GM18868 (cell line): ENCODE results near the gene MKLN1.
A peak's percentile ranks its signal among the peaks of the same experiment; 100 is the strongest.
"Not testable (repeated sequence)": the region's sequence is repeated elsewhere in the genome, so short reads cannot be mapped to it uniquely, and the experiment has no call there.

Experiments
- ATAC-seq: cut with Tn5 transposase; IDR thresholded peaks from one replicate; pipeline ENCODE4 v1.9.1; 2021; ENCODE audit warnings: mild to moderate bottlenecking, moderate library complexity; ENCODE audit not compliant: unreplicated experiment

MKLN1 gene

GRCh38 chr7:131455546-131455945, 127.9 kb downstream of the MKLN1 start:
- no peak for ATAC-seq

- ATAC-seq, result no peak
These were observed 128.7 kb downstream of the MKLN1 start for GRCh38 chr7:131456338-131456737.

DNA sequence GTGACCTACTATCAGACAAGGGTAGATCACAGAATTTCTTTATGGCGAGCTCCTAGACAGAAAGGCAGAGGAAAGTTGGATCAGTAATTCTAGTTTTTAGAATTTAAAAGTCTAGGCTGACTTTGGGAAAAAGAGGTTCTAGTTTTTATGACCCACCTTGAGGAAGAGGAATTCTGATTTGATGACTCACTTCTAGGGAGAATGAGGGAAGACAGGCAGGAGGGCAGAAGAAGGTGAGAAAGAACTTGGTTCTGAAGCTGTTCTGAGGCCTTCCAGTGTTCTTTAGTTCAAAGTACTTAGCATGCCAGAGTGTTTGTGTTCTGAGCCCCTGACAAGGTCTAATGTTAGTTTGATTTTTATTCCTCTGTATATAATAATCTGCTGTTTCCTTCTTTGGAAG, 131.6 kb downstream of the MKLN1 start:
- no peak for ATAC-seq

DNA sequence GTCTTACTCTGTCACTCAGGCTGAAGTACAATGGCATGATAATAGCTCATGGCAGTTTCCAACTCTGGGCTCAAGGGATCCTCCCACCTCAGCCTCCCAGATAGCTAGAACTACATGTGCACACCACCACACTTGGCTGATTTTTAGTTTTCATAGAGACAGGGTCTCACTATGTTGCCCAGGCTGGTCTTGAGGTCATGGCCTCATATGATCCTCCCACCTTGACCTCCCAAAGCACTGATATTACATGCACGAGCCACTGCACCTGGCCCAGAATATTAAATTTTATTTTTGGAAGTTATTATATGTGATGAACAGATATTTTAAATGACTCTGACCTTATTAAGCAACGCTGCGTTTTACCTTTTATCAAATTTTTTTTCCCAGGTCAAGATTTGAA, 134.4 kb downstream of the MKLN1 start:
- ATAC-seq, result no peak

DNA sequence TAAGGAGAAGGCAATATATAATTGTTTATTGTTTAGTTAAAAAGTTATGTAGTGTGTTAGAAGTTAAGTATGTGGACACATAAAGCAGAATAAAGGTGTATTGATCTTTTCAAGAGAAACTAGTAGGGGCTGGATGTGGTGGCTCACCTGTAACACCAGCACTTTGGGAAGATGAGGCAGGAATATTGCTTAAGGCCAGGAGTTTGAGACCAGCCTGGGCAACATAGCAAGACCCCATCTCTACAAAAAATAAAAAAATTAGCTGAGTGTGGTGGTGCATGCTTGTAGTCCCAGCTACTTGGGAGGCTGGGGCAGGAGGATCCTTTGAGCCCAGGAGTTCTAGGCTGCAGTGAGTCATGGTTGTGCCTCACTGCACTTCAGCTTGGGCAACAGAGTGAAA, 135.0 kb downstream of the MKLN1 start:
- not testable (repeated sequence) for ATAC-seq

GRCh38 chr7:131466735-131467365, 139.2 kb downstream of the MKLN1 start:
- ATAC-seq, result no peak

GRCh38 chr7:131467788-131468187, 140.1 kb downstream of the MKLN1 start:
- no peak for ATAC-seq

DNA sequence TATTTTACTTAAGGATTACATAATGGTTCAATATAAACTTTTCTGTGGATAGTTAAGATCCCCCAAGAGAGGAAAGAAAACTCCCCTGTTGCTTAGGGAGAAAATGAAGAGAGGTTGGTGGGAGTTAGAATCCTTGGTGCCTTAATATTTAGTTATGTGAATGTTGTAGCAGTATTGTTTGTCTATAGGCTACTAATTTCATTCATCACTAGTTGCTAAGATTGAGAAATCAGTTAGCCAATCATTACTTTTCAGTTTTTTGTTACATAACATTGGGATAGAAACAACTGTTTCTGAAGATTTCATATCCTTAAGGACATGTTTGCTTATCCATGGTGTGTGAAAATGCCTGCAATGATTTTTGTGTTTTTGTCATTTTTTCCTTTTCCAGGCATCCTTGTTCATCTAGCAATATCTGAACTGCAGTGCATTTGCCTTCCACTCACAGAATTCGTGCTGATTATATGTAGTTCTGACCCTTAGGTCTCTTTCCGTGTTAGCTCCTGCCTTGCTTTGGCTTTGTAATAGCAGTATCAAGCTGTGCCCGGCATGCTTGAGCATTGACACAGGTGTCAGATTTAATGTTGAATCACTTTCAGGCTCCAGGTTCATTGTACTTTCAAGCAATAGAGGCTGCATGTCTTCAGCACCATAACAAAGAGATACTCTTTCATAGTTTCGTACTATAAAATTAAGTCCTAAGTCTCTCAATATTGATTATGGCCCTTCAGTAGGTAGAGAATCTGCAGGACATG, 143.8 kb downstream of the MKLN1 start:
- no peak for ATAC-seq

DNA sequence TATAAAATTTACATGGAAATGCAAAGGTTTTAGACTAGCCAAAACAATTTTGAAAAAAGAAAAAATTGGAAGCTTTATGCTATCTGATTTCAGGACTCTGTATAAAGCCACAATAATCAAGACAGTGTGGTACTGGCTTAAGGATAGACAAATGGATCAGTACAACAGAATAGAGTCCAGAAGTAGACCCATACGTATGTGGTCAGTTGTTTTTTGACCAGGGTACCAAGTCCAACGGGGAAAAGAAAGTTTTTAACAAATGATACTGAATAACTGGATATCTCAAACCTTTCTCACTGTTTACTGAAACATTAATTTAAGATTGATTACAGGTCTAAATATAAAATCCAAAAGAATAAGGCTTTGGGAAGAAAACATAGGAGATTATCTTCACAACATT, 149.1 kb downstream of the MKLN1 start:
- no peak for ATAC-seq

DNA sequence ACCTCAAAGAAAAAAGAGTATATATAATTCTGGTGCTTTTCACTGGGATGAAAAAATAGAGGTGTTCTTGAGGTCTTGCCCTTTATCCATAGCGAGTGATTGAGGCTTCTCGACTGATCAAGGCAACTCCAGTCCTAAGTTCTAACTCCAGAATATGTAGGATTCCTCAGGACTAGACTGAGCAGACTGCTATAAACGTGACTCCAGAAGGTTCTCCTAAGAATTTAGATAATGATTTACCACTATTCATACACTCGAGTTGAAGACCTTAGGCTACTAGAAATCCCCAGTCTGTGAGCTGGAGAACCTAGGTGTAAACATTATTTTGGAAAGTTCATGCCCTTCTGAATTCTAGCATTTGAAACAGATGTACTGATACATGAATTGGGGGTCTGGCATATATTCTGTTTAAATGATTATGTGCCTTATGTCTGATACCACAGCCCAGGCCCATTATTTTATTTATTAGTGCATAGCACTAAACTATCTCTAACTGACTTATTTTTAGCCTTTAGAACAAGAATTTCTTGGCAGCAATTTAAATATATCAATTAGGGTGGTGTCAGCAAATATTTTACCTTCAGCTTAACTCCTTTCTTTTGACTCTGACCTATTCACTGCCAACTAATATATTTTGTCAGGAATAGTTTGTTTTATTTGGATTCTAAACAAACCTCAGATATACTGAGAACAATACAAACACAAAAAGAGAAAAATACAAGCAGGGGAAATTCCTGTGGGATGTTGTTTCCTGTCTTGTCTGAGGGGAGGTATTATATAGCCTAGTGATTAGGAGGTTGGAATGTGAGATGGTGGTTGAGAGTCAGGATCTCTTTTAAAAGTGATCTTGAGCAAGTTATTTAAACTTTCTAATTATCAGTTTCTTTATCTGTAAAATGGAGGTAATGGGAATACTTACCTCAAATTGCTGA, 153.0 kb downstream of the MKLN1 start:
- no peak for ATAC-seq

GRCh38 chr7:131482800-131483199, 155.1 kb downstream of the MKLN1 start:
- peak; percentile 73 for ATAC-seq

DNA sequence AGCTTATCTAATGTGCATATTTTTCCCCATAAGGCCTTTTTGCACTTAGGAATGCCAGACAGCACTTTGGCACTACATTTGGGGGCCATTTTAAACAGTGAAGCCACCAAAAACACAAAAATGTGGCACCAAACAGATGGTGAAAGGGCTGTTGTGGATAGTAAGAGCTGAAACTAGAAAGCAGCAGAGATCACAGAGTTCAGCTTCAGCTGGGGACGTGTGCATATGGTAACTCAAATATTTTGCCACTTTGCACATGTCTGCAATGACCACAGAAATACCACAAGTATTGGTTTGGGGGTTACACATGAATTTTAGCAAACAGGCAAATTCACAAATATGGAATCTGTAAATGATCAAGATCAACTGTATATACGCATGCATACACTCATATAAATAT, 155.9 kb downstream of the MKLN1 start:
- no peak for ATAC-seq

GRCh38 chr7:131486346-131486745, 158.7 kb downstream of the MKLN1 start:
- no peak for ATAC-seq

GRCh38 chr7:131487217-131487616, 159.5 kb downstream of the MKLN1 start:
- ATAC-seq, result no peak

DNA sequence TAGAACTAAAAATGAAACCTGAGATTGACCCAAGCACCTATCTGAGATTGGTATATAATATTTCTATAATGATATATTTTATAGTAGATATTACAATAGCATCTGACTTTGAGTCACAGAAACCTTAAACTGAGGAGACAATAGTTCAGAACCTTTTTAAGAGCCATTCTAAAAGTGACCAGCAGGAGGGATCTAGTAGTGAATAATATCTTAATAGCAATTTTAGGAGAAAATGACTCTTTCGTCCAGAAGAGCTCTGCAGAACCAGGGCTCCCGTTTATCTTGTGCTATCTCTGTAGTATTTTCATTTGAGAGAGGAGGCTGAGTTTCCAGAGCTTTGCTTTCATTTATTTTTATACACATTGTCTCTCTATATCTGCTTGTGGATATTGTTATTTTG, 160.7 kb downstream of the MKLN1 start:
- no peak for ATAC-seq

GRCh38 chr7:131489196-131489595, 161.5 kb downstream of the MKLN1 start:
- no peak for ATAC-seq

DNA sequence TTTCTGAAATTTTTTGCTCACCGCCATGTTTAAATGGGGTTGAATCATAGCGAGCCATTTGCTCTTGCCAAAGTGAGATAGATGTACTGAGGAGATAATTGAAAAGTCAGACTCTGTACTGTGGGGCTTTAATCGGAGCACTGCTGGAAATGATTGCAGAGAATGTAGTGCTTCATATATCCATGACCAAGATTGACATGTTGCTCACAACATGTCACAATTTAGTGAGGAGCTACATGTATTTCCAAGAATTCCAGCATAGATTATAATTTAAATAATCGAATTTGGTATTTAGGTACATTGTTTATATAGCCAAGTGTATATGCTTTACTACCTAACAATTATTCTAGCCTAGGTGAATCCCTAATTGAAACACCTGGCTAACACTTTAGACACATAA, 162.2 kb downstream of the MKLN1 start:
- ATAC-seq, result no peak

DNA sequence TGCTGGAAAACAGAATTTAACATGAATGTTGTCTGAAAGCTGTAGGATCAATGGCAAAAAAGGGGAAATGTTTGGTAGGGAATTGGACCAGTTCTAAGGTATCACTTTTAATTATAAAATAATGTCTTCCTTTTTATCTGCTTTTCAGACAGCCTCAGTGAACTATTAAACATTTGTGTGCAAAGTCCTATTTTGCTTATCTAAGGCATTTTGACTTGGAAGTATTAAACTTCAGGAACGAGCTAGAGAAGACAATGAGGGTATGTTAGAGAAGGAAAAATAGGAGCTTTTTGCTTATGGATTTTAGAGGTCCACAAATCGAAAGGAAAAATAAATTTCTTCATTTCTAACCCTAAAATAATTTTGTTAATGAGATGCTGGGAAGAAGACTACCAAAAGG, 165.4 kb downstream of the MKLN1 start:
- no peak for ATAC-seq

- no peak for ATAC-seq
These were observed 165.9 kb downstream of the MKLN1 start for GRCh38 chr7:131493581-131493980.

DNA sequence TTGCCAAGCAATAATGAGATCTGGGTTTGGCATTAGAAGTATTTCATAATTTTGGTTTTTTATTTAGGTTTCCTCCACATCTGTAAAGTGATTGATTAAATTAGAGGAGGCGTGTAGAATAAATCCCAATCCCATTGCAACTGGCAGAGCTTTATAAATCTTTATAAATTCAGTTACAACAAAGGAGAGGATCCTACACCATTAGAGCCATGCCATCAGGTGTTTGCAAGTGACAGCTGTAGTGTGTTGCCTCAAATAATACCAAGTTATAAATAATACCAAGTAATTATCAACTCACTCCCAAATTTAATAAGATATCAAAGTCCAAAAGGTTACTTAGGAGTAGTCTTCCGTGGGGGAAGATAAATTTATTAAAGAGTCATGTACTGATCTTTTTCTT, 166.5 kb downstream of the MKLN1 start:
- ATAC-seq, result no peak

GRCh38 chr7:131495669-131496498, 168.2 kb downstream of the MKLN1 start:
- no peak for ATAC-seq
